IPS-18c (cell line): Measurements from ENCODE around the gene LMX1B.

ENCODE experiments used
- H3K4me3 ChIP-seq: 2 replicates; pipeline ENCODE4 v1.7.0; 2013; ENCODE audit warnings: low read depth, mild to moderate bottlenecking, low read length, moderate library complexity; ENCODE audit not compliant: insufficient read depth
- H3K9me3 ChIP-seq: one replicate; pipeline ENCODE4 v1.6.1; 2013; ENCODE audit warnings: mild to moderate bottlenecking, low read length, moderate library complexity; ENCODE audit not compliant: control insufficient read depth, insufficient read depth

Gene LMX1B

DNA sequence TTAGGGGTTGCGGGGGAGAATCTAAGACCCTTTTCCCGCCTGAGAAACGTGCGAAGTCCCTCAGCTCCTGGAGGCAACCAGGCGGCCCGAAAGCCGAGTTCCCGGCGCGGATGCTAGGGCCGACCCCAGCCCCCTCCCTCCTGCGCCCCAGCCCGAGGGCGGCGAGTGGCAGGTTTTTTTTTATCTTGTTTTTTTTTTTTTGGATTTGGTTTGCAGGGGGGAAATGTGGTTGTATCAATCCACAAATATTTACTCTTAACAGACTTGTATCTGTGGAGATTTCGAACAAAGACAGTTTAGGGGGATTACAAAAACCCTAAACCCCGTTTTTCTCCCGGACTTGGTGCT, 10.7 kb downstream of the LMX1B start:
- Histone ChIP-seq H3K9me3 (peaks cover 6% of the 10 kb centered on the region), H3K4me3 (peak overlapping the region; percentile 36)

DNA sequence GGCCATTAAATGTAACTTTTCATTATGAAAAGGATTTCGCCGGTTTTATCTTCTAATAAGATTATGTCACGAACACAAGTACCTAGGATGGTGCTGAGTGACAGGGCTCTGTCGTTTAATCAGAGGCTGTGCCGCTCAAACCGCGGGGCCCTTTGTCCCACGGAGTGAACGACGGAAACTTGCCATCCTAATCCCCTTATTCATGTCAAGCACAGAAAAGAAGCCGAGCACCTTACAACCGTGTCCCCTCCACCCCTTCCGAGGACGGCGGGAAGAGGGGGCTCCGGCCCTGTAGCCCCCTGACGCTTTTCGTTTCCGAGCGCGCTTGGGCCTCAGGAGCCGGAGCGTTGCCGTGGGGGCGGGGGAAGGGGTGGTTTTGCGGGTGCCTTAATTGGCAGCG, 11.2 kb downstream of the LMX1B start:
- peak overlapping the region; percentile 31 for H3K4me3 ChIP-seq
- peaks cover 6% of the 10 kb centered on the region for H3K9me3 ChIP-seq

DNA sequence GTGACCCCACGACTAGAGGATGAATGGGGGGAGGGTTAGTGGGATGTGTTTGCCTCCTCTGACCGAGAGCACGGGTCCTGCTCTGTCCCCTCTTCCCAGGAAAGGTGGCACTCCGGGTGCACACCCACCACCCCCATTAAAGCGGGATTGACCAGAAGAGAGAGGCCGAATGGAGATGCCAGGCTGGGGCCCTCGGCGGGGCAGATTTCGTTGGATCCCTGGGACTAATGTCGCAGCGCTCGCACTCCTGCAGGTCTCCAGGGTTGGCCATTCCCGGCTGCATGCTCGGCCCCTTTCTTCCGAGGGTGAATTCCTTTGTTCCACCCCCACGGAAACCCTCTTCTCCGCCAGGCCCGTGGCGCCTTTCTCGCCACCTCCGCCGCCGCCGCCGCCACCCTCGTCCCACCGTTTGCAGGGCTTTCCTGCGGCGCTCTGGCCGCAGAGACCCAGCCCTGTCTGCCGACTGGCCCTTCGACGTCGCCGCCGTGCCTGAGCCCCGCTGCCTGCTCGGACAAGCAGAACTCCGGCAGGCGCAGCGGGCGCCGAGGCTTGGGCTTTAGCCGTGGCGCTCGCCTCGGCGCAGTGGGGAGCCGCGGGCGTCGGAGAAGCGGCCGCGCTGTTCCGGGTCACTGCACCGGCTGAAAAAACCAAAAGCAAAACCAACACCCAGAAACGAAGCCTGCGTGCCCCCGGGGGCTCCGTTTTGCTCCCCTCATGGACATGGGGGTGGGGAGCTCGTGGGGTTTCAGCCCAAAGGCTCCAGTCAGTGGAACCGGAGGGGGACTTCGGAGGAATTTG, 11.8 kb downstream of the LMX1B start:
- H3K9me3 ChIP-seq: peaks cover 6% of the 10 kb centered on the region
- peak overlapping the region; percentile 30 for H3K4me3 ChIP-seq

DNA sequence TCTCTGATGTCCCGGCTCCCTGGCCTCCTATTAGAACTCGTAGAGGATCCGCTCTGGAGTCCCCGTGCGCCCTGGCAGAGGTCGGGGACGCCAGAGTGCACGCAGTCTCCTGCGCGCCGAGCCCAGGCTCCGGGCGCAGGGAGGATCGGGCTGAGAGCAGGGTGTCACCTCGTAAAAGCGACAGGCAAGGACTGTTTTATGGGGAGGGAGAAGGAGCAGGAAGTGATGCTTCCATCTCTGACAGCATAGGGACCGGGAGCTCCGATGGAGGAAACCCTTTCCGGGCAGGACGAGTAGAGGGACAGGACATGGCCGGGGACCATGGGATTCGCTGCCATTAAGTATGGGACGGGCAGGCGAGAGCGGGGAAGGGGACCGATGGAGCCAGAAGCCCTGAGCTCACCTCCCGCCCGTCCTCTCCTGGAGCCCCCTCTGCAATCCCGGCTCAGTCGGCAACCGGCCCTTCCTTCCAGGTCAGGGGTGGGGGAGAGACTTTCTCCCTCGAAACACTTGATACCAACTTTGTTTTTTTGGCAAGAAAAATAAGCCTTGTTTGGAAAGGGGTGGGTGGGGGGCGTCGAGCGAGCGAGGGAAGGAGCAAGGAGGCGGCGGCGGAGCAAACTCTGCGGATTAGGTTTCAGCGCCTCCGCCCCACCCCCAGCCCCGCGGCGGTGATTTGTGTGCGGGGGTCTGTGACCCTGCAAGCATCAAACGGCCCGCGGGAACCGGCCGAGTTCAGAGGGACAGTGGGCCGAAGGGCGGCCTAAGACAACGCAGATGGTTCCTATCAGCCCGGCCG, 12.6 kb downstream of the LMX1B start:
- peaks cover 6% of the 10 kb centered on the region for H3K9me3 ChIP-seq
- peak overlapping the region; percentile 30; the same call in 1 of the 2 replicates for H3K4me3 ChIP-seq

DNA sequence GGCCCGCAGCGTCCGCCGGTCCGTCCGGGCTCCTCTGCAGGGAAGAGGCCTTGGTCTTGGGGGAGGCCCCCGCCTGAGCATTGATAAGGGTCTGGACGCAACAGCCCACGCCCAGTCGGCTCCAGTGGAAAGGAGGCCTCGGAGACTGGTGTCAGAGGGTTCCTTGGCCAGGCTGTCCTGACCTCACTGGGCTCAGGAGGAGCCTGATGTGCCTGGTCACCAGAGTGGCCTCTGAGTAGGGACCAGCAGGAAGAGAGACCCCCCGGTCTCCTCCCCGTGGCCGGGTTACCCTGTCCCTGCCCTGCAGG, 13.2 kb downstream of the LMX1B start:
- peak overlapping the region; percentile 30; the same call in 1 of the 2 replicates for H3K4me3 ChIP-seq
- H3K9me3 ChIP-seq: peaks cover 6% of the 10 kb centered on the region

DNA sequence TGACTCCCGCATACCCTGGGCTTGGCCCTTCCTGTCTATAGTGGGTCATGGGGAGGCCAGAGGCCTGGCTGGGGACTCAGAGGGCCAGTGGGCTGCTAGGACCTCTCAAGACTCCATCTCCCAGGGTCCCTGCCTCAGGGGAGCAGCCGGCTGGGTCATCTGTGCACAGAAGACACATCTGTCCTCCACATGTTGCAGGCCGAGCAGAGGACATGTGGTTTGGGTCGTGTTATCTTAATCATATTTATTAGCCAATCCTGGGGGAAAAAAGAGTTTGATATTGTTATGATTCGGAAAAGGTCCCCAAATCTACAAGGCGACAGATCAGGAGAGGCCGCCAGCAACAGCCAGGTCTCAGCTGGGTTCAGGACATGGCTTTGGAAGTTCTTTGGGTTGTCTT, 14.4 kb downstream of the LMX1B start:
- Histone ChIP-seq H3K4me3 (no peak overlapping the region), H3K9me3 (peaks cover 6% of the 10 kb centered on the region)

DNA sequence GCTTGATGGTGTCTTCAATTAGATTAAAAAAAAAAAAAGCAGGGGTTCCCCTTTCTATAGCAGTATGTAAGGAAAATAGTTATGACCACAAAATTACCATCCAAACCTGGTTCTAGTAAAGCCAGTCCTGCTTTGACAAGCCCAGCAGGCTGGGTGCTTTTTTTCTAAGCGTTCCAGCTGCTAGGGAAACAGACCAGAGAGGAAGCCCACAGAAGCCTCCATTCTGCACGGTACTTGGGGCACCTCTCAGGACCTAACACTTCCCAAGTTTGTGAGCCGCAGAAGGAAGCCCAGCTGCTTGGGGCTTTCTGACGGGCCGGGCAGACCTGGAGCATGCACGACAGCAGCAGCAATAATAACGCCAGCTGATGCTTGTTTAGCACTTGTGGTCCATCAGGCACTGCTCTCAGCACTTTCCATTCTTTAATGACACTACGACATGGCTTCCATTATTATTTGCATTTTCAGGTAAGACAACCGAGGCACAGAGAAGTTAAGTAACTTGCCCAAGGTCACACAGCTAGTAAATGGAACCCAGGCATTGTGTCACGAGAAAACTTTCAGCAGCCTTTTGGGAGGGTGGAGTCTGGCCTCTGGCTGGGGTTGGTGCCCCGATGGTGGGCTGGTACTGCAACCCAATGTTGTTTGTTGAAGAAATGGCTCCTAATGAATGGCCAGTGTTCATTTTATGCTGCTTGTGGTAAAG, 15.4 kb downstream of the LMX1B start:
- H3K9me3 ChIP-seq: peaks cover 4% of the 10 kb centered on the region
- H3K4me3 ChIP-seq: no peak overlapping the region

DNA sequence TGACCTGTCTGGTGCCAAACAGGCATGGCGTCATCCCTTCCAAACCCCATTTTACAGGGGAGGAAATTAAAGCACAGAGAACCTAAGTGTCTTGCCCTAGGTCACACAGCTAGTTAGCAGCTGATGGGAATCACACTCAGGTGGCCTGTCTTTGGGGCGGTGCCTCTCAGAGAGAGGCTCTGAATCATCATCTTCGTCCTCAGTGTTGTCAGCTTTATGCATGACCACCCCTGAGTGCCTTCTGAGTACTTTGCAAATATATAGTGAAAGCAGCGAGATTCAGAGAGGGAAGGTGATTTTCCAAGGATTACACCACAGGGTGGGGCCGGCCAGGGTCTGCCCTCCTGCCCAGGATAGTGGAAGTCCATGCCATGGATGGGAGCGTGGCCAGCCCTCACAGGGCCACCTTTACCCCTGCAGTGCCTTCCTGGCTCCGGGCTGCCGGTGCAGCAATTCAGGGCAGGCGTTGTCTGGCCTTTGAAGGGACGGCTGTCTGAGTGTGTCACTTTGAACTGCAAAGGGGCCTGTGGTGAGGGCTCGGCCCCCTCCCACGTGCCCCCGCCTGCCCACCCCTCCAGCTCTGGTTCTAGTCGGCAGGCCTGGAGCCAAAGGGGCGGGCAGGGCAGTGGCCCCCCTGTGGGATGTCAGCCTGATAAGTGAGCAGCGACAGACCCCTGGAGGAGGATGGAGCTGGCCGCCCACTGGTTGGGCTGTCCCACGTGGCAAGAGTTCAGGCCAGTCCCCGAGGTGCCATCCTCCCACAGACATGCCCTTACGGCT, 16.9 kb downstream of the LMX1B start:
- Histone ChIP-seq H3K9me3 (no peaks in the 10 kb centered on the region), H3K4me3 (no peak overlapping the region; the same call in 1 of the 2 replicates)

DNA sequence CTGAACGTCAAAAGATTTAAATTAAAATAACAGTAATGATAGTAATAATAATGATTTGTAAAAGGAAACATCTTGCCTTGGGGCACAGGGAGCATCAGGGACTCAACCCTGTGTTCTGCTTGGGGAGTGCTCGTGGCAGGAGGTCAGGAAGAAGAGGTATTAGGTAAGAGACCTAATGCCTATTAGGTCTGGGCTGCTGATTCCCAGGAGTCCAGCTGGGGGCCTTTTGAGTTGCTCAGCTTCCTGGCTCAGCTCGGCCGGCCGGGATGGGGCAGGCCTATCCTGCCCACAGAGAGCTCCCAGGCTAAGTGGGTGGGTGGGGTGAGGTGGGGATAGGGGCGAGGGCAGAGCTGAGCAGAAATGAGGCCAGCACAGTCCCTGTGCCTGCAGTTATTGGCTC, 17.5 kb downstream of the LMX1B start:
- Histone ChIP-seq H3K4me3 (no peak overlapping the region), H3K9me3 (no peaks in the 10 kb centered on the region)

DNA sequence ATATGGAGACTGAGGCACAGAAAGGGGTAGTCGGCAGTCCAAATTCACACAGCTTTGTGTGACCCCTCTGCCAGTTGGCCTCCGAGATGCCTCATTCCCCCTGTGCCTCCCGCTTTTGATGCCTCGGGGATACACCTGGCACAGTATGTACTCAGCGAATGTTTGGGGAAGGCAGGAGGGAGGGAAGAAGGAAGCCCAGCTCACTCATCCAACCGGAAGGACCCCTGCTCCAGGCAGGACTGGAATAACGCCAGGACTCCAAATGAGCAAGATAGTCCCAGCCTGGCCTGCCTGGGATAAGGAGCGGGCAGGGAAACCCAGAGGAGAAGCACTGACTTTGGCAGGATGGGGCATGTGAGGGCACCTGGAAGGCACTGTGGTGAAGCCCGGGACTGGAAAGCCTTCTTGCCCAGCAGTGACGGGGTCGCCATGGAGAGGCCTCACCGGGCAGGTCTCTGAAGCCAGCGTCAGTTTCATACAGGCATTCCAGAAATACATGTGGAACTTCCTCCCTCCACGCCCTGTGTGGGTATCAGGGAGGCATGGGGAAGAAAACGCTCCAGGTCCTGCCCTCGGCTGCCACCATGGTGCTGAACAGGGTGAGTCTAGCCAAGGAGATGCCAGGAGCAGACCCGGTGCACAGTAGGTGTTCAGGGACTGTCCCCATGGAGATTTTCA, 20.3 kb downstream of the LMX1B start:
- H3K9me3 ChIP-seq: no peaks in the 10 kb centered on the region

DNA sequence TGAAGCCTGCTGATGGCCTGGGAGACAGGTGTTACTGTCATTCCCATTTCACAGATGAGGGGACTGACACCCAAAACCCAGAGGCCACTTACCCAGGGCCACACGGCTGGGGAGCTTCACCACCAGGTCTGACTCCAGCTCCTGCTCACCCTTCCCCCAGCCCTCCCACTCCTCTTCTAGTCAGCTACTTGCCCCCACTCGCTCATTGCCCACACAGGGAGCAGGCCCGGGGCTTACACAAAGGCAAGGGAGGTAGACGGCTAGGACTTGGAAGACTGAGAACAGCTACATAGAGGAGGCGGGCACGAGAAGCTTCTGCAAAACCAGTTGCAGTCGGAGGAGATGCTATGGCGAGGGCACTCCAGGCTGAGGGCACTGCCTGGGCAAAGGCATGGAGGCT, 21.3 kb downstream of the LMX1B start:
- no peaks in the 10 kb centered on the region for H3K9me3 ChIP-seq
- no peak overlapping the region for H3K4me3 ChIP-seq

More for the DNA sequence above, 20.3 kb downstream of the LMX1B start:
- H3K4me3 ChIP-seq: no peak overlapping the region

DNA sequence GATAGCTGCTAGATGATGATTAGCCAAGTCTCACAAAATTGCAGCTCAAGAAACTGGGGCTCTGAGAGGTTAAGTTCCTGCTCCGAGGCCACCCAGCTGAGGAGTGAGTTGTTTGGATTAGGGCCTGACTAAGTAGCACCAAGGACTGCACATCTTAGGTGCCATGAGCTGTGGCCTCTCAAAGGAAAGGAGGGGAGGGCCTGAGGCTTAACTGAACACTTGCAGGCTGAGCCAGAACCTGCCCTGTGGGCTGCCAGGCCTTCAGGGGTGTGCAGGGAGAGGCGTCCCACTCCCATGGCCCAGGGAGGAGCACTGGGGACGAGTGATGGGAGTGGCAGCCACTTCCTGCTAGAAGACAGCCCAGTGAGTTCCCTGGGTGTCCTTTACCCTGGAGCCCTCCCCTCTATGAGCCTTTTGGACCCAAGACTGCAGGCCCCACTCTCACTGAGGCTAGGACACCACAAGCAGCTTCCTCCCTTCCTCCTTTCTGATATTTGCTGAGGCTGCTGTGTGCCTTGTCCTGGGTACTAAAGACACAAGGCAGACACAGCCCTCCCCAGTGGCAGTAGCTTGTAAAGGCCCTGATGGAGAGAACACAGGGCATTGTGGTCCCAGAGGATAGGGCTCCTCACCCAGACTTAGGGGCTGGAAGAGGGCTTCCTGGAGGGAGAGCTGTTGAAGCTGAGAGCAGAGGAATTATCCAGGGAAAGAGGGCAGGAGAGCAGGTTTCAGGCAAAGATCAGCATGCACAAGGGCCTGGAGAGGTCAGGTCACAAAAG, 22.1 kb downstream of the LMX1B start:
- H3K9me3 ChIP-seq: no peaks in the 10 kb centered on the region
- H3K4me3 ChIP-seq: no peak overlapping the region

DNA sequence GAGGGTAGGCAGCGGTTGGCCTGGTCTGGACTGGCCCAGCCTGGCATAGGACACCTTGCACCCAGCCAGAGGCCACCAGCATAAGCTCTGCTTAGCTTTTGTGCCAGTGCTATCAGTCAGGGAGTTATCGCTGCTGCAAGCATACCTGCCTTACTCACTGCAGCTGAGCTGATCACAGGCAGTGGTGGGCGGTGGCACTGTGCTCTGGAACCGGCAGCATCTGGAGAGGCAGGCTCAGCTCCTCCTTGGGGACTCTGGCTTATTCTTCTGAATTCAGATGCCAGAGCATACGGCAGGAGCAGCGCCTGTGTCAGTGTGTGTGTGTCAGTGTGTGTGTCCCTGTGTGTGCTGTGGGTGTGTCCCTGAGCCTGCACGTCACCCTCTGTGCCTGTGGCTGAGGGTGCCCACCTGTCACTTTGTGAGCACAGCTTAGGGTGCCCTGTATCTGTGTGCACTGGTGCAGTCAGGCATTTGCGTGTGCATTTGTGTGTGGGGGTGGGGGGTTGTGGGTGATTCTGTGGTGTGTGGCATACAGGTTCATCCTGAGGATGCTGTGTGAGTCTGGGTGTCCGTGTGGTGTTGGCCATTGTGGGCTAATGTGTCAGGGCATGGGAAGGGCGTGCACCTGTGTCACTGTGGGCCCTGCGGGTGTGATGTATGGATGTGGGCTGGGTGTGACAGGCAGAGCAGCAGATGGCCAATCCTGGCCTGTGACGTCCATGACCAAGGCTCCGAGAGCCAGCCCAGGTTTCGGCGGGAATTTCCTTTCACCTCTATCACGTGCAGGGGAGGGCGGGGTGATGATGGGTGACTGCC, 23.5 kb downstream of the LMX1B start:
- no peaks in the 10 kb centered on the region for H3K9me3 ChIP-seq
- H3K4me3 ChIP-seq: no peak overlapping the region

DNA sequence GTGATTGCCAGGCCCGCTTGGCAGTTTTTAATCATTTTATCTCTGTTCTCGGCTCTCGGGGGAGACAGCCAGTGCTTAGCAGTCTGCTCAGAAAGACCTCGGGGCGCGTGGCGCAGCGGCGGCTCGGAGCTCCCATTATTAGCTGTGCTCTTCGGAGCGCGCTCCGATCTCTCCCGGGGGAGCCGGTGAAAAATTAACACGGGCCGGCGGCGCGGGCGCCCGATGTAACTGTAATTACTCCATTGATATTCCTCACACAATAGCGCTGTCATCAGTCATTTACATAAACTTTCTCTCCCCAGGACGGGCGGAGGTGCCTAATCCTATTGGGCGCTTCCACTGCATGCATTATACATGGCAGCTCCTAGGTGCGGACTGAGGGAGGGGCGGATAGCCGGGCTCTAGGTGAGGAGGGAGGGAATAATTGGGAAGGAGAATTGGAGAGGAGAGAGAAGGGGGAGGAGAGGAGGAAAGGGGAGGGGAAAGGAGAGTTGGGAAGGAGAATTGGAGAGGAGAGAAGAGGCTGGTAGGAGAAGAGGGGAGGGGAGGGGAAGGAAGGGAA, 24.9 kb downstream of the LMX1B start:
- peak overlapping the region; percentile 20; the same call in 1 of the 2 replicates for H3K4me3 ChIP-seq
- peaks cover 2% of the 10 kb centered on the region for H3K9me3 ChIP-seq

DNA sequence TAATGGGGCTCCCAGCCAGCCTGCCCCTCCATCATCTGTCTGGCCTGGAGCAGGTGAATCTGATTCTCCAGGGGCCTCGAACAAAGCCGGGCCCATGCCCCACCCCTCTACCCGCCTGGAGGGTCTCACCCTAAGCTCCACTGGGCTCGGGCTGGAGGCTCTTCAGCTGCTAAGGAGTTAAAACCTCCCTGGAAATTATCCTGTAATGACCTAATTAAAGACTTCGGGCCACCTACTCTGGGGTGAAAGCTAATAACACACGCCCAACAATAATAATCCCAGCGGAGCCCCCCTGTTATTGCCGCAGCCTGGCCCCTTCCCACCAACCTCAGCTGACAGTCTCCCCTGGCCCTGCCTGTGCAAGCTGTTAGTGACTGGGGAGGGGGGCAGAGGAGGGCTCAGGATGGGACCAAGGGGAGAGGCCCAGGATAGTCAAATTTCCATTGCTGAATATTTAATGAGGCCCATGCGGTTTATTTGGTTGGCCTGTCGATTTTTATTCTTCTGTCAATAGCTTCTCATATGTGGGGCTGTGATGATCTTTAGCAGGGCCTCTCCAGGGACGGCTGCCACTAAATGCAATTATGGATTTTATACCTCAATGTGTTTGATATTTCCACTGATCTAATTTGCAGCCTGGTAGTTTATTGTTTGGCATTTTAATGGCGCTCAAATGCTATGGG, 25.7 kb downstream of the LMX1B start:
- Histone ChIP-seq H3K9me3 (peaks cover 4% of the 10 kb centered on the region), H3K4me3 (peak overlapping the region; percentile 20)
